Stimulated activated naive CD4-positive, alpha-beta T cell treated with Interleukin-2 at 50 U/mL for 16 hours (primary cell): ENCODE measurements around the gene LCTL.
"Not testable (repeated sequence)": the region's sequence is repeated elsewhere in the genome, so short reads cannot be mapped to it uniquely, and the experiment has no call there.

Experiments
- DNase-seq: peaks from one replicate; lab custom pipeline; 2025; lab: John Stamatoyannopoulos, UW

Gene LCTL

GRCh38 chr15:66500346-66500745 is 65.5 kb downstream of the LCTL start:
- not testable (repeated sequence) for DNase-seq

- no peak for DNase-seq
These were observed 67.1 kb downstream of the LCTL start for GRCh38 chr15:66498501-66499386.
